Keratinocyte (primary cell): ENCODE results near the gene C1orf174. TPM values are rescaled to one million over a fixed set of nuclear protein-coding genes. Genes with fewer than 3 reads are reported as not detected.

Experiments
- DNase-seq: peaks from one replicate; pipeline ENCODE4 v3.0.0-alpha.2; 2011; ENCODE audit warnings: low read depth, missing footprints, low spot score
- FAIRE-seq: peaks from 2 replicates; lab custom pipeline; 2011; peaks lifted over from hg19 to GRCh38; lab: Jason Lieb, UNC
- H2AFZ ChIP-seq: 2 replicates; pipeline ENCODE4 v1.6.0; 2012; ENCODE audit warnings: low read length, control low read depth, inconsistent platforms; ENCODE audit not compliant: control insufficient read depth
- H3K27ac ChIP-seq: 2 replicates; pipeline ENCODE4 v1.5.1; 2011; ENCODE audit warnings: low read length; ENCODE audit not compliant: control insufficient read depth, insufficient read depth
- H3K27me3 ChIP-seq: 3 replicates; pipeline ENCODE4 v1.6.0; 2011; ENCODE audit warnings: low read length; ENCODE audit not compliant: control insufficient read depth, insufficient read depth; ENCODE audit errors: extremely low read depth
- H3K36me3 ChIP-seq, 2 experiments: 2 replicates in 1 of 2; 3 replicates in 1 of 2; pipeline ENCODE4 v1.5.1; 2011; ENCODE audit warnings: low read length in 2 of 2, mild to moderate bottlenecking in 1 of 2; ENCODE audit not compliant: control insufficient read depth in 2 of 2, insufficient read depth in 2 of 2; ENCODE audit errors: extremely low read depth in 1 of 2
- H3K4me1 ChIP-seq: 3 replicates; pipeline ENCODE4 v1.5.1; 2011; ENCODE audit warnings: low read length; ENCODE audit not compliant: control insufficient read depth, insufficient read depth; ENCODE audit errors: extremely low read depth
- H3K4me2 ChIP-seq: 3 replicates; pipeline ENCODE4 v1.6.0; 2011; ENCODE audit warnings: low read depth, low read length; ENCODE audit not compliant: control insufficient read depth, insufficient read depth; ENCODE audit errors: extremely low read depth
- H3K4me3 ChIP-seq, 3 experiments: fragments of 200-600 bp in 1 of 3; sonication (generic) in 1 of 3; 2 replicates in 2 of 3; 3 replicates in 1 of 3; pipeline ENCODE4 v1.5.1; 2011 to 2016; ENCODE audit warnings: low read length in 3 of 3, mild to moderate bottlenecking in 3 of 3, control low read depth in 2 of 3, inconsistent platforms in 1 of 3, low read depth in 1 of 3, mixed read lengths in 1 of 3, mixed run types in 1 of 3, moderate library complexity in 1 of 3; ENCODE audit not compliant: control insufficient read depth in 2 of 3, insufficient read depth in 2 of 3; ENCODE audit errors: extremely low read depth in 1 of 3
- H3K79me2 ChIP-seq: 2 replicates; pipeline ENCODE4 v1.6.0; 2012; ENCODE audit warnings: low read length; ENCODE audit not compliant: control insufficient read depth, insufficient read depth
- H3K9ac ChIP-seq: 3 replicates; pipeline ENCODE4 v1.6.0; 2011; ENCODE audit warnings: low read length; ENCODE audit not compliant: control insufficient read depth, insufficient read depth; ENCODE audit errors: extremely low read depth
- H3K9me1 ChIP-seq: 3 replicates; pipeline ENCODE4 v1.6.0; 2011; ENCODE audit warnings: low read length; ENCODE audit not compliant: control insufficient read depth, insufficient read depth; ENCODE audit errors: extremely low read depth
- H3K9me3 ChIP-seq: 2 replicates; pipeline ENCODE4 v1.5.1; 2012; ENCODE audit warnings: low read depth, low read length; ENCODE audit not compliant: control insufficient read depth
- H4K20me1 ChIP-seq: 3 replicates; pipeline ENCODE4 v1.6.0; 2011; ENCODE audit warnings: low read length; ENCODE audit not compliant: control insufficient read depth, insufficient read depth; ENCODE audit errors: extremely low read depth
- EZH2 ChIP-seq: IDR thresholded peaks from one replicate; pipeline ENCODE4 v1.6.1; 2012; ENCODE audit warnings: inconsistent platforms, mild to moderate bottlenecking, low read length, moderate library complexity
- dilution Hi-C: fragments of 300-500 bp; cut with MboI; formaldehyde crosslinking; loops from one replicate; pipeline ENCODE4 v1.7.0; 2020; ENCODE audit warnings: low sequenced_read_pairs; ENCODE audit not compliant: extremely low pct_ligation_motif_present
- polyA plus RNA-seq, 5 experiments: library from polyadenylated mRNA; depleted of rRNA in 3 of 5; stranded (reverse) in 3 of 5; stranded (forward) in 1 of 5; unstranded in 1 of 5; fragments of >200 nt; gene quantifications; 1 replicate in 1 of 5; 2 replicates in 3 of 5; 3 replicates in 1 of 5; pipeline versions ENCODE4 v1.2.1 to v1.2.3, GENCODE V29; 2011 to 2012; ENCODE audit warnings: missing spikeins in 2 of 5, low read depth in 1 of 5, low replicate concordance in 1 of 5
- TF ChIP-seq, protein P1 (sequence below), 3 experiments: IDR thresholded peaks in 1 of 3; conservative IDR thresholded peaks in 1 of 3; optimal IDR thresholded peaks in 1 of 3; 2 replicates in 2 of 3; 3 replicates in 1 of 3; pipeline versions ENCODE3 to v1.5.1; 2011; ENCODE audit warnings: low read length in 3 of 3, mild to moderate bottlenecking in 3 of 3, moderate library complexity in 2 of 3, control low read depth in 1 of 3, inconsistent platforms in 1 of 3; ENCODE audit not compliant: insufficient read depth in 2 of 3; ENCODE audit errors: extremely low read depth in 1 of 3

Gene C1orf174
- polyA plus RNA-seq, 1 donor (not counting 4 experiments of a cell fraction or from before 2014, with no cell fraction given), result 26.8 TPM

DNA sequence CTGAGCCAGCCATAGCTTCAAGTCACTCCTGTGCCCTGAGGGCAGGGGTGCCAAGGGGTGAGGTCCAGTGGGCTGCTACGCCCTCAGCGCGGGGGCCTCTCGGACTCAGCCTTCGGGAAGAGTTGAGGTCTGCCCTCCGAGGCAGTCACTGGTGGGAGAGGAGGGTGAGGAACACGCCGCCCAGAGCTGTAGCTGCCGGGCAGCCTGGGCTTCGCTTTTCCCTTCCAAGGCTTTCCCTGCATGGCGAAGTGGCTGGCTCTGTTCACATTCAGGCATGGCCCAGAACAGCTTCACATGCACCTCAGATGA lies 43.0 kb upstream of the C1orf174 start:
- no peak overlapping the region for H3K4me2 ChIP-seq
- DNase-seq, result no peak
- H4K20me1 ChIP-seq, result no peaks in the 10 kb centered on the region
- no peaks in the 10 kb centered on the region for H3K36me3 ChIP-seq
- no peak overlapping the region for H2AFZ ChIP-seq
- dilution Hi-C loops, result no loop called here
- no peaks in the 10 kb centered on the region for H3K79me2 ChIP-seq
- H3K4me3 ChIP-seq, result no peak overlapping the region
- no peak overlapping the region for H3K9ac ChIP-seq
- no peaks in the 10 kb centered on the region for H3K9me1 ChIP-seq
- peaks cover 4% of the 10 kb centered on the region for H3K9me3 ChIP-seq
- FAIRE-seq, result no peak
- H3K27me3 ChIP-seq, result peaks cover 4% of the 10 kb centered on the region
- TF ChIP-seq, protein P1, sequence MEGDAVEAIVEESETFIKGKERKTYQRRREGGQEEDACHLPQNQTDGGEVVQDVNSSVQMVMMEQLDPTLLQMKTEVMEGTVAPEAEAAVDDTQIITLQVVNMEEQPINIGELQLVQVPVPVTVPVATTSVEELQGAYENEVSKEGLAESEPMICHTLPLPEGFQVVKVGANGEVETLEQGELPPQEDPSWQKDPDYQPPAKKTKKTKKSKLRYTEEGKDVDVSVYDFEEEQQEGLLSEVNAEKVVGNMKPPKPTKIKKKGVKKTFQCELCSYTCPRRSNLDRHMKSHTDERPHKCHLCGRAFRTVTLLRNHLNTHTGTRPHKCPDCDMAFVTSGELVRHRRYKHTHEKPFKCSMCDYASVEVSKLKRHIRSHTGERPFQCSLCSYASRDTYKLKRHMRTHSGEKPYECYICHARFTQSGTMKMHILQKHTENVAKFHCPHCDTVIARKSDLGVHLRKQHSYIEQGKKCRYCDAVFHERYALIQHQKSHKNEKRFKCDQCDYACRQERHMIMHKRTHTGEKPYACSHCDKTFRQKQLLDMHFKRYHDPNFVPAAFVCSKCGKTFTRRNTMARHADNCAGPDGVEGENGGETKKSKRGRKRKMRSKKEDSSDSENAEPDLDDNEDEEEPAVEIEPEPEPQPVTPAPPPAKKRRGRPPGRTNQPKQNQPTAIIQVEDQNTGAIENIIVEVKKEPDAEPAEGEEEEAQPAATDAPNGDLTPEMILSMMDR (optimal IDR thresholded peaks at IDR 0.05 in 1 of 3, IDR thresholded peaks at IDR 0.05 in 1 of 3, conservative IDR thresholded peaks at IDR 0.05 in 1 of 3; ENCODE audit: extremely low read depth in 1 of 3, insufficient read depth in 2 of 3, low read length in 3 of 3), result no peak
- H3K4me1 ChIP-seq, result no peaks in the 10 kb centered on the region
- H3K27ac ChIP-seq, result no peak overlapping the region

DNA sequence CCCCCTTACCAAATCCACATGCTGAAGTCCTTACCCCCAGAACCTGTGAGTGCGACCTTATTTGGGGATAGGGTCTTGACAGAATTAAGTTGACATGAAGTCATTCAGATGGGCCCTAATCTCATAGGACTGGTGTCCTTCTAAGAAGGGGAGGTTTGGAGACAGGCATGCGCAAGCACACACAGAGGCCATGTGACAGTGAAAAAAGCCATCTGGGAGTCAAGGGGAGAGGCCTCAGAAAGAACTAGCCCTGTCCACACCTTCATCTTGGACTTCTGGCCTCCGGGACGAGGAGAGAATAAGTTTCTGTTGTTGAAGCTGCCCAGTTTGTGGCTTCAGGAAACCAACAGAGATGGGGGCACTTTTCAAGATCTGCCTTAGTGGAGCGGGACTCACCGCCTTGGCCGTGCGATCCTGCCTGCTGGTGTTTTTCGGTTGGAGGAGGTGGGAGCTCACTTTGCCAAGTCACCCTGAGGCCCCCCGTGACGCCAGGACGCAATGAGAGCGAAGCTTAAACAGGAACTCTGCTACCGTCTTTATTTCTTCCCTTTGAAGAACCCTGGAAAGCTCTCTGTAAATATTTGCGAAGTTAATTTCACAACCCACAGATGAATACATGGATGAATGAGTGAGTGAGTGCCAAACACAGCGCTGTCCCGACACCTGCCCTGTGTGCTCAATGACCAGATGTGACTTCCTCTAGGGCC lies 42.5 kb upstream of the C1orf174 start:
- no peak overlapping the region for H3K9ac ChIP-seq
- no peaks in the 10 kb centered on the region for H3K36me3 ChIP-seq
- TF ChIP-seq, protein P1 (optimal IDR thresholded peaks at IDR 0.05 in 1 of 3, IDR thresholded peaks at IDR 0.05 in 1 of 3, conservative IDR thresholded peaks at IDR 0.05 in 1 of 3; ENCODE audit: extremely low read depth in 1 of 3, insufficient read depth in 2 of 3, low read length in 3 of 3), result no peak
- no peak for TF ChIP-seq EZH2
- peaks cover 4% of the 10 kb centered on the region for H3K27me3 ChIP-seq
- no peaks in the 10 kb centered on the region for H3K4me1 ChIP-seq
- DNase-seq, result no peak
- FAIRE-seq, result no peak
- no peak overlapping the region for H3K4me2 ChIP-seq
- H3K4me3 ChIP-seq, result no peak overlapping the region
- no peak overlapping the region for H3K27ac ChIP-seq
- H4K20me1 ChIP-seq, result no peaks in the 10 kb centered on the region
- dilution Hi-C loops, result no loop called here
- no peaks in the 10 kb centered on the region for H3K79me2 ChIP-seq
- peaks cover 4% of the 10 kb centered on the region for H3K9me3 ChIP-seq
- H2AFZ ChIP-seq, result no peak overlapping the region
- H3K9me1 ChIP-seq, result no peaks in the 10 kb centered on the region
